Transverse colon (tissue), 4 donors: ENCODE data around the gene ZNF211. TPM values are rescaled to one million over a fixed set of nuclear protein-coding genes. Genes with fewer than 3 reads are reported as not detected.

Experiments
- DNase-seq: peaks from one replicate; pipeline ENCODE4 v3.0.0-alpha.2; 2019
- H3K27ac ChIP-seq, 4 donors: fragments of 200-600 bp; sonication (generic); 2 replicates each; pipeline ENCODE4 v1.5.1; 2016 to 2018; ENCODE audit warnings: inconsistent platforms in 4 of 4
- H3K27me3 ChIP-seq: fragments of 200-600 bp; sonication (generic); 2 replicates; pipeline ENCODE4 v1.5.1; 2017; ENCODE audit warnings: inconsistent platforms
- H3K36me3 ChIP-seq, 4 donors: fragments of 200-600 bp; sonication (generic); 2 replicates each; pipeline ENCODE4 v1.5.1; 2017 to 2019; ENCODE audit warnings: inconsistent platforms in 4 of 4
- H3K4me1 ChIP-seq, 4 donors: fragments of 200-600 bp; sonication (generic); 2 replicates each; pipeline ENCODE4 v1.5.1; 2017 to 2020; ENCODE audit warnings: inconsistent platforms in 4 of 4
- H3K4me3 ChIP-seq, 4 donors: fragments of 200-600 bp; sonication (generic); 1 replicate in 1 of 4; 2 replicates in 3 of 4; pipeline versions ENCODE4 v1.5.1 to v1.6.1; 2017 to 2019; ENCODE audit warnings: inconsistent platforms in 4 of 4
- H3K9me3 ChIP-seq, 2 donors: fragments of 200-600 bp; sonication (generic); 2 replicates each; pipeline ENCODE4 v1.5.1; 2017 to 2019; ENCODE audit warnings: inconsistent platforms in 2 of 2
- EP300 ChIP-seq: sonication (generic); formaldehyde crosslinking; IDR thresholded peaks from one replicate; pipeline ENCODE4 v1.6.1; 2017; ENCODE audit warnings: antibody characterized with exemption, low read depth
- POLR2A ChIP-seq: fragments of 450-650 bp; IDR thresholded peaks from one replicate; pipeline ENCODE4 v1.6.1; 2016; ENCODE audit warnings: antibody characterized with exemption, mild to moderate bottlenecking, moderate library complexity
- POLR2AphosphoS5 ChIP-seq, 3 donors: sonication (generic); formaldehyde crosslinking; IDR thresholded peaks; one replicate each; pipeline ENCODE4 v1.6.1; 2016; ENCODE audit warnings: antibody characterized with exemption in 3 of 3
- WGBS, 2 donors: methylation state at CpG; one replicate each; pipeline ENCODE4 v1.1.5; 2018; ENCODE audit warnings: low coverage in 1 of 2; 5-methylcytosine and 5-hydroxymethylcytosine counted together
- in situ Hi-C, 4 donors: fragments of 200-750 bp; cut with MboI; loops; one replicate each; pipeline versions ENCODE4 v1.15.0 to v1.15.1; 2017; ENCODE audit warnings: low sequenced_read_pairs in 3 of 4, low pct_ligation_motif_present in 1 of 4, low pct_unique_long_range_greater_than_20kb in 1 of 4
- intact Hi-C: fragments of 100-400 bp; cut with DNase I; formaldehyde crosslinking; loops from one replicate; pipeline ENCODE4 v1.15.1; 2023; ENCODE audit warnings: low total_unique reads
- total RNA-seq, 4 donors: library from RNA; depleted of rRNA; stranded (reverse); fragments of >200 nt; gene quantifications; one replicate each; pipeline ENCODE4 v1.1.0, GENCODE V29; 2016
- TF ChIP-seq, protein P1 (sequence below), 5 experiments: fragments of 200-600 bp in 3 of 5; fragments of 450-650 bp in 2 of 5; sonication (generic) in 3 of 5; IDR thresholded peaks; 1 replicate in 2 of 5; 2 replicates in 3 of 5; pipeline ENCODE4 v1.5.1; 2016 to 2017; ENCODE audit warnings: antibody characterized with exemption in 5 of 5, inconsistent platforms in 3 of 5, mild to moderate bottlenecking in 2 of 5, moderate library complexity in 1 of 5

The ZNF211 gene
- total RNA-seq, 4 donors from 2014 or later = 5.6 to 60.1 (median 15.3) TPM

DNA sequence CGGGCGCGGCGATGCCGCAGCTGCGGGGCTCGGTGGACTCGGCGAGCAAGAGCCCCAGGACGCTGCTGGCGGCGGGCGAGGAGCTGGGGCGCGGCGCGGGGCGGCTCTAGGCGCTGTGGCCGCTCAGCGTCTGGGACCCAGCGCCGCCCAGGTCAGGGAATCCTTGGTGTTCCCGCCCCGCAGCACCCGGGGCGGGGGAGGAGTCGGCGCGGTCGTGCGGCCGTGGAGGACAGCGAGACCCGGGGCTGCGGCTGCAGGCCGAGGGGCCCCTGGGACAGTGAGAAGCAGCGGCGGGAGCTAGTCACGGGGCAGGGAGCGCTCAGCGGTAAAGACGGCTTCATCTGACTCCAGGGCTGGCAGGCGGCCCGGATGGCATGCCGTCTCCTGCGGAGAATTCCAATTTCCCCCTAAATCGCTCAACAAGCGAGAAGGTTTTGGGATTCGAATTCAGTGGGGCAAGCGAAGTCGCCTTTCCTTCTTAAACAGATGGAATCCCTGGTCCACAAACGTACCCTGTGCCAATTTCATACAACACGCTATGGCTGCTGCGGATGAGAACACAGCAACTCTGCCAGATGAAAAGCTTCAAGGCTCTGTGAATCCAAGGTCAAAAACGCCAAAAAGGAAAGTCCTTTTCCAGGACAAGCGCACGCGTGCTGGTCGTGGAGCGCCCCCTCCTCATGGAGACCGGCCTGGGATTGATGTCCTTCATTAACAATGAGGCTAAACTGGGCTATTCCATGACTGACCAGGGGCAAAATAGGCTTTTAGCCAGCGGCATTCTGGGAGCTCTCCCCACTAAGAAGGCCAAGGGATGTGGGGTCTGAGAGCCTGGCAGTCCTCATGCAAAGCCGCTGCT is 31.5 kb downstream of the ZNF211 start:
- DNase-seq = peak; percentile 48
- peak overlapping the region; percentile 2 to 75 (median 69) for H3K27ac ChIP-seq
- H3K4me3 ChIP-seq = peak overlapping the region; percentile 21 to 71 (median 46)
- H3K4me1 ChIP-seq = peaks cover 3 to 14% (median 10%) of the 10 kb centered on the region in 4 donors
- in situ Hi-C loops (no loop called here), intact Hi-C loops (no loop called here)
- peaks cover 27% of the 10 kb centered on the region for H3K27me3 ChIP-seq
- WGBS, 2 donors = 0 to 4% methylated on average over 16 to 64 of the region's 64 CpGs
- H3K9me3 ChIP-seq = no peaks in the 10 kb centered on the region
- no peak for TF ChIP-seq EP300
- TF ChIP-seq POLR2AphosphoS5 (IDR thresholded peaks at IDR 0.05) = peak in 1 of 3 donors; percentile 6
- H3K36me3 ChIP-seq = no peaks in the 10 kb centered on the region

DNA sequence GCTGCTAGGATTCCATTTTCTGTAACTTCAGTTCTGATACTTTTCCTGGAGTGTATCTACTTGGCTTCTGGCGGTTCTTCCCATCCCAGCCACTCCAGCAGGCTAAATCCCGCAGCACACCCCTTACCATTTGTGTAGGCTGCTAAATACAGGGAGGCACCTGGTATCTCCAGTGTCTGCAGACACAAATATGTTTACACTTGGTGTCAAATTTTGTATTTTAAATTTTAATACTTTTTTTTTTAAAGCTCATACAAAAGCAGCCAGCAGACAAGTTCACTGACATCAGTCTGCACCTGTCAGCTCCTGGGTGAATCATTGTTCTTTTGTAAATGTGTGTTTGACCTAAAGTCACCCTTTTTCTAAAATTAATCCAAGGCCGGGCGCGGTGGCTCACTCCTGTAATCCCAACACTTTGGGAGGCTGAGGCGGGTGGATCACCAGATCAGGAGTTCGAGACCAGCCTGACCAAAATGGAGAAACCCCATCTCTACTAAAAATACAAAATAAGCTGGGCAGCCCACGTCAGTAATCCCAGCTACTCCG is 32.4 kb downstream of the ZNF211 start:
- H3K4me3 ChIP-seq = no peak overlapping the region
- H3K9me3 ChIP-seq = no peaks in the 10 kb centered on the region
- H3K27me3 ChIP-seq = peaks cover 26% of the 10 kb centered on the region
- intact Hi-C loops (no loop called here), in situ Hi-C loops (no loop called here)
- TF ChIP-seq, protein P1, sequence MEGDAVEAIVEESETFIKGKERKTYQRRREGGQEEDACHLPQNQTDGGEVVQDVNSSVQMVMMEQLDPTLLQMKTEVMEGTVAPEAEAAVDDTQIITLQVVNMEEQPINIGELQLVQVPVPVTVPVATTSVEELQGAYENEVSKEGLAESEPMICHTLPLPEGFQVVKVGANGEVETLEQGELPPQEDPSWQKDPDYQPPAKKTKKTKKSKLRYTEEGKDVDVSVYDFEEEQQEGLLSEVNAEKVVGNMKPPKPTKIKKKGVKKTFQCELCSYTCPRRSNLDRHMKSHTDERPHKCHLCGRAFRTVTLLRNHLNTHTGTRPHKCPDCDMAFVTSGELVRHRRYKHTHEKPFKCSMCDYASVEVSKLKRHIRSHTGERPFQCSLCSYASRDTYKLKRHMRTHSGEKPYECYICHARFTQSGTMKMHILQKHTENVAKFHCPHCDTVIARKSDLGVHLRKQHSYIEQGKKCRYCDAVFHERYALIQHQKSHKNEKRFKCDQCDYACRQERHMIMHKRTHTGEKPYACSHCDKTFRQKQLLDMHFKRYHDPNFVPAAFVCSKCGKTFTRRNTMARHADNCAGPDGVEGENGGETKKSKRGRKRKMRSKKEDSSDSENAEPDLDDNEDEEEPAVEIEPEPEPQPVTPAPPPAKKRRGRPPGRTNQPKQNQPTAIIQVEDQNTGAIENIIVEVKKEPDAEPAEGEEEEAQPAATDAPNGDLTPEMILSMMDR (IDR thresholded peaks at IDR 0.05) = no peak
- TF ChIP-seq EP300 (no peak), POLR2A (no peak), POLR2AphosphoS5 (IDR thresholded peaks at IDR 0.05) (no peak)
- H3K36me3 ChIP-seq = no peaks in the 10 kb centered on the region
- H3K4me1 ChIP-seq = peaks cover 3 to 14% (median 10%) of the 10 kb centered on the region in 4 donors
- 83 to 92% methylated on average over 6 to 9 of the region's 9 CpGs for WGBS, 2 donors
- DNase-seq = no peak
- H3K27ac ChIP-seq = no peak overlapping the region

DNA sequence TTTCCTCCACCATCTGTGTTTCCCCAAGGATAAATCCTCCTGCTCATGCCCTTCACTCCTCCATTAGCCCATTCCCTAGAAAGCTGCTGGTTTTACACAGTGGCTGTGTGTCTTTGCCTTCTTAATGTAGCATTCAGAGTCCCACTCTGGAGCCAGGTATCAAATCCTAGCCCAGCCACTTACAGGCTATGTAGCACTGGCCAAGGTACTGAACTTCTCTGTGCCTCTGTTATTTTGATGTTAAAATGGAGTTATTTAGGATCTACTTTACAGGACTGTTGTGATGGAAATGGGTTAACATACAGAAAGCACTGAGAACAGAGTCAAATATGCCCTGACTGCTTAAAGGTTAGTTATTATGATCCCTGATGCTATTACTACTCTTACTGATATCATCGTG is 34.3 kb downstream of the ZNF211 start:
- 57 to 78% methylated on average over 1 of the region's 1 CpG for WGBS, 2 donors
- Histone ChIP-seq H3K9me3 (no peaks in the 10 kb centered on the region), H3K27me3 (peaks cover 21% of the 10 kb centered on the region), H3K36me3 (no peaks in the 10 kb centered on the region), H3K4me1 (peaks cover 3 to 14% (median 10%) of the 10 kb centered on the region in 4 donors), H3K4me3 (no peak overlapping the region), H3K27ac (no peak overlapping the region)
- intact Hi-C loops = loop anchor here (1.0 kb wide), 1 partner anchor 24 kb away; no protein-coding TSS in a partner anchor
- DNase-seq = no peak
- TF ChIP-seq POLR2AphosphoS5 (IDR thresholded peaks at IDR 0.05) (no peak), POLR2A (no peak), EP300 (no peak)
- TF ChIP-seq, protein P1 (IDR thresholded peaks at IDR 0.05) = no peak
- in situ Hi-C loops = no loop called here

DNA sequence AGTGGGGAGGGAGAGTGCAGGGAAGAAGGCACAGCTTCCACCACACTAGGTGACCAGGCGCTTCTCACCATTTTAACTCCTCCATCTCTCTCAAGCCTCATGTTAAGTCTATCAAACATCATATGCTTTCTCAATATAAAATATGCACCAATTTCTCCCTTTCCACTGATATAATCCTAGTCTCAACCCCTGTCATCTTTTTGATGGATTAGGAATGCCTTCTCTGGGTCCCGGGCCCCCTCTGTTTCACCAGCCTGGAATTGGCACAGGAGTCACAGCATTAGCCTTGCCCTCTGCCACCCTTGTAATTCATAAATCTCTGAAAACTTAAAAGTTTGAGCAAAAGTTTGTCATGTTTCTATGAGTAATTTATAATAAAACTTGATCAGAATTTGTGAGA is 35.7 kb downstream of the ZNF211 start, which contains the start of gene ZSCAN4:
TSS of gene ZSCAN4 (plus strand) at position 301 of the 400 bp plus-strand sequence. CDS start 7,211 bp downstream, outside the sequence.
- peaks cover 16% of the 10 kb centered on the region for H3K27me3 ChIP-seq
- H3K4me1 ChIP-seq = peaks cover 2 to 13% (median 9%) of the 10 kb centered on the region in 4 donors
- TF ChIP-seq POLR2A = no peak
- no peak for TF ChIP-seq POLR2AphosphoS5 (IDR thresholded peaks at IDR 0.05)
- TF ChIP-seq, protein P1 (IDR thresholded peaks at IDR 0.05) = no peak
- TF ChIP-seq EP300 = no peak
- in situ Hi-C loops = no loop called here
- H3K9me3 ChIP-seq = no peaks in the 10 kb centered on the region
- 90 to 93% methylated on average over 1 to 2 of the region's 2 CpGs for WGBS, 2 donors
- DNase-seq = no peak
- intact Hi-C loops = no loop called here
- H3K27ac ChIP-seq = no peak within 1 kb of the TSS
- no peak within 1 kb of the TSS for H3K4me3 ChIP-seq
- no peaks in the 10 kb centered on the region for H3K36me3 ChIP-seq
